ENCODE measurements around the gene PCBP3. TPM values are rescaled to one million over a fixed set of nuclear protein-coding genes. Genes with fewer than 3 reads are reported as not detected.

PCBP3 gene
- total RNA-seq, 4 donors from 2014 or later = 0.47 to 5.3 (median 1.0) TPM; not detected in 1

DNA sequence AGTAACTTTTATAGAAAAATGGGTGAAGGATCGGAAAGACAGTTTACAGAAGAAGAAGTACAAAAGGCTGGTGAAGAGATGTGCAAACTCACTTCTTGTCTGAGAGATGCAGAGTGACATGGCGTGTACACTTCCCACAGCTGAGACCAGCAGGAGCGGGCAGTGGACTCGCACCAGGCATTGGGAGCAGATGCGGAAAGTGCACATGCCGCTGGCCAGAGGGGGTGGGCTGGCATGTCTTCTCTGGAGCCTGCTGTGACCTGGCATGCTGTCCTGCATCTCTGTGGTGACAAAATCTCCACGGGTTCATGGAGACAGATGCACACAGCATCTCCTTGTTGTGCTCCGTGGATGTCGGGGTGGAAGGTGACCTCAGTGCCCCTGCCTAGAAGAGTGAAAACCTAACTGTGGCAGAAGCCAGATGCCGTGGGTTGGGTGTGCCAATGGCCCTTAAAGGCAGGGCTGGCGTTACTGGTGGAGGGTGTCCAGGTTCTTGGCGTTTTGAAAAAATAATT, 209.4 kb downstream of the PCBP3 start:
- no peaks in the 10 kb centered on the region for H3K4me1 ChIP-seq
- 73 to 84% methylated on average over 9 to 12 of the region's 12 CpGs for WGBS, 2 donors
- TF ChIP-seq, protein P1, sequence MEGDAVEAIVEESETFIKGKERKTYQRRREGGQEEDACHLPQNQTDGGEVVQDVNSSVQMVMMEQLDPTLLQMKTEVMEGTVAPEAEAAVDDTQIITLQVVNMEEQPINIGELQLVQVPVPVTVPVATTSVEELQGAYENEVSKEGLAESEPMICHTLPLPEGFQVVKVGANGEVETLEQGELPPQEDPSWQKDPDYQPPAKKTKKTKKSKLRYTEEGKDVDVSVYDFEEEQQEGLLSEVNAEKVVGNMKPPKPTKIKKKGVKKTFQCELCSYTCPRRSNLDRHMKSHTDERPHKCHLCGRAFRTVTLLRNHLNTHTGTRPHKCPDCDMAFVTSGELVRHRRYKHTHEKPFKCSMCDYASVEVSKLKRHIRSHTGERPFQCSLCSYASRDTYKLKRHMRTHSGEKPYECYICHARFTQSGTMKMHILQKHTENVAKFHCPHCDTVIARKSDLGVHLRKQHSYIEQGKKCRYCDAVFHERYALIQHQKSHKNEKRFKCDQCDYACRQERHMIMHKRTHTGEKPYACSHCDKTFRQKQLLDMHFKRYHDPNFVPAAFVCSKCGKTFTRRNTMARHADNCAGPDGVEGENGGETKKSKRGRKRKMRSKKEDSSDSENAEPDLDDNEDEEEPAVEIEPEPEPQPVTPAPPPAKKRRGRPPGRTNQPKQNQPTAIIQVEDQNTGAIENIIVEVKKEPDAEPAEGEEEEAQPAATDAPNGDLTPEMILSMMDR (IDR thresholded peaks at IDR 0.05) = no peak
- no peak for TF ChIP-seq POLR2A (IDR thresholded peaks at IDR 0.05)
- H3K27ac ChIP-seq = no peak overlapping the region
- no peaks in the 10 kb centered on the region for H3K36me3 ChIP-seq
- no peaks in the 10 kb centered on the region for H3K9me3 ChIP-seq
- no peak overlapping the region for H3K4me3 ChIP-seq
- H3K27me3 ChIP-seq = peaks cover 0 to 29% (median 0%) of the 10 kb centered on the region in 4 donors
- DNase-seq = no peak
- intact Hi-C loops (cut with DNase I) = no loop called here

DNA sequence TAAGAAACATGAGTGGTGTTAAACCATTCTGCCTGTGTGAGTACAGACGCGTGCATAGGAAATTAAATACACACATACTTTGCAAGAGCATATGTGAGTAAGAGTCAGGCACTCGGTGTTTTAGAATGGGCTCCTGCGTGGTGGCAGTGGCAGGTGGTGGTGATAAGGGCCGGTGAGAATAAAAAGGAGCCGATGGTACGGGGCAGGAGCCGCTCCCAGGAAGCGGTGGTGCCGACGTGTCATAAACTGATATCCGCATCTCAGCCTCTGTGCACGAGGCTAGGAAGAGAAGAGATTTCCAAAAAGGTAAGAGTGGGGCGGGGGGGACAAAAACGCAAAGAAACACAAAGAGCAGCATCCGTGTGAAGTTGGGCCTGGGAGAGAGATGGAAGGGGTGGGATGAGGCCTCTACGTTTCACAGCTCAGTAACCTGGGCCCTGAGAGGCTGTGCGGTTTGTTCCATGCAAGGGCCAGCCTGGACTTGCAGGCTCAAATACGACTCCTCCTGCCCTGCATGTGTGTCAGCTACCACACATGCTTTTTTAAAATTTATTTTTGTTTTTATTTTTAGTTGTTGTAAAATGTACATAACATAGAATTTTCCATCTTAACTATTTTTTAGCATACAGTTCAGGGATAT, 210.3 kb downstream of the PCBP3 start:
- Histone ChIP-seq H3K36me3 (no peaks in the 10 kb centered on the region), H3K27ac (no peak overlapping the region), H3K4me1 (no peaks in the 10 kb centered on the region), H3K27me3 (peaks cover 0 to 25% (median 0%) of the 10 kb centered on the region in 4 donors), H3K9me3 (no peaks in the 10 kb centered on the region), H3K4me3 (no peak overlapping the region)
- intact Hi-C loops (cut with DNase I) = no loop called here
- DNase-seq = no peak
- no peak for TF ChIP-seq POLR2A (IDR thresholded peaks at IDR 0.05)
- TF ChIP-seq, protein P1 (IDR thresholded peaks at IDR 0.05) = no peak
- 60 to 77% methylated on average over 19 of the region's 19 CpGs for WGBS, 2 donors

DNA sequence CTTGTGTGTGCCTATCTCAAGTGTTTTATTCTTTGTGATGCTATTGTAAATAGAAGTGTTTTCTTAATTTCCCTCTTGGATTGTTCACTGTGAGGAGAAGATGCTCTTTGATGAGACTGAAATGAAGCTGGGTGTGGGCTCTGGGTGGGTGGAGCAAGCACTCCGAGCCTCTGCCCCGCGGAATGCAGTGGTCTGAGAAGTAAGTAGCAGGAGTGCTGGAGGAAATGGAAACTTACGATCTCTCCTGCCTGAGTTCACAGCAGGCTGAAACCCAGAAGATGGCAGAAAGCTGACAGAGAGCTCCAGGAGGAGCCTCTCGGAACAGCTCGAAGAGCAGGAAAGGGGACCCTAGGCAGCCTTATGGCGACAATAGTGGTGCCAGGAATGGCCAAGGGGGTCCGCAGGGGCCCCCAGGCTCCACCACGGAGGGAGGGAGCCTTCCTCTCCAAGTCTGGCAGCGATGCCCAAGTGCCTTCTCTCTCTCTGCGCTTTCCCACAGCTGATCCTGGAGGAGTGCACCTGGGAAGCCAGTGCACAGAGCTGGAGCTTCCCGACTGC, 211.2 kb downstream of the PCBP3 start:
- WGBS, 2 donors = 40 to 49% methylated on average over 7 to 10 of the region's 12 CpGs
- DNase-seq = no peak
- intact Hi-C loops (cut with DNase I) = no loop called here

DNA sequence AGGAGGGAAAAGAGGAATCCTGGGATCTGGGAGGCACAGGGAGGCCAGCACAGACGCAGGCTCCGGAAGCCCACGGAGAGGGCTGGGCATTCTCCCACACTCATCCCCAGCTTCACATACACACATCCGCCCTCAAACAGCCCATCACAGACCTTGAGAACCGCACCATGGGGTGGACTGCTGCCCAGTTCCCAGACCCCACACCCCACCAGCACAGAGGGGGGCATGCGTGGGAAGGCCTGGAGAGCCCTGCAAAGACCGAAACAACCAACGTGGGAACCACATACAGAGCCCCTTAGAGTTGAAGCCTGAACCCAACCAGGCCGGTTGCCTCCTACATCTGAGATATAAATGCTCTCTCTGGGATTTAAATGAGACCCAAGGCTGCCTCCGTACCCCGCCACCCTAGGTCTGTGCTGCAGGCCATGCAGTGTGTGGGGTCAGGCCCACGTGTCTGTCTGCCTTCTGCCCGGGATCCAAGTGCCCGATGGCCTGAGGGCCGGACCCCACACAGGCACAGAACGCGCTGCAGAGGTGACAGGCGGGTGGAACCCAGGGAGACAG, 211.8 kb downstream of the PCBP3 start:
- no peak for TF ChIP-seq POLR2A (IDR thresholded peaks at IDR 0.05)
- TF ChIP-seq, protein P1 (IDR thresholded peaks at IDR 0.05) = no peak
- Histone ChIP-seq H3K36me3 (no peaks in the 10 kb centered on the region), H3K9me3 (no peaks in the 10 kb centered on the region), H3K27me3 (peaks cover 0 to 13% (median 0%) of the 10 kb centered on the region in 4 donors), H3K4me1 (no peaks in the 10 kb centered on the region), H3K27ac (no peak overlapping the region), H3K4me3 (no peak overlapping the region)
- DNase-seq = no peak
- intact Hi-C loops (cut with DNase I) = no loop called here
- 89 to 96% methylated on average over 4 to 7 of the region's 18 CpGs for WGBS, 2 donors

More for the DNA sequence above, 211.2 kb downstream of the PCBP3 start:
- Histone ChIP-seq H3K4me3 (no peak overlapping the region), H3K4me1 (no peaks in the 10 kb centered on the region), H3K36me3 (no peaks in the 10 kb centered on the region), H3K9me3 (no peaks in the 10 kb centered on the region), H3K27ac (no peak overlapping the region), H3K27me3 (peaks cover 0 to 18% (median 0%) of the 10 kb centered on the region in 4 donors)
- TF ChIP-seq, protein P1 (IDR thresholded peaks at IDR 0.05) = no peak
- no peak for TF ChIP-seq POLR2A (IDR thresholded peaks at IDR 0.05)

DNA sequence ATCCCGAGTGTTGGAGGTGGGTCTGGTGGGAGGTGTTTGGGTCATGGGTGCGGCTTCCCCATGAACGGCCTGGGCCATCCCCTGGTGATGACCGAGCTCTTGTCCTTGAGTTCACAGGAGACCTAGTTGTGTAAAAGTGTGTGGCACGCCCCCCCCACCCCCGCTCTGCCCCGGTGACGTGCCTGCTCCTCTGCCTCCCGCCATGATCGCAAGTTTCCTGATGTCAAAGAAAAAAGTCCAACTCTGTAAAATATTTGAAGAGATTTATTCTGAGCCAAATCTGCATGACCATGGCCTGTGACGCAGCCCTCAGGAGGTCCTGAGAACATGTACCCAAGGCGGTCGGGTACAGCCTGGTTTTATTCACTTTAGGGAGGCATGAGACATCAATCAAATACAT, 212.9 kb downstream of the PCBP3 start:
- Histone ChIP-seq H3K4me3 (no peak overlapping the region), H3K4me1 (no peaks in the 10 kb centered on the region), H3K27ac (no peak overlapping the region), H3K9me3 (no peaks in the 10 kb centered on the region), H3K27me3 (peaks cover 0 to 8% (median 0%) of the 10 kb centered on the region in 4 donors), H3K36me3 (no peaks in the 10 kb centered on the region)
- intact Hi-C loops (cut with DNase I) = no loop called here
- 90% methylated on average over 7 to 8 of the region's 13 CpGs for WGBS, 2 donors
- no peak for TF ChIP-seq POLR2A (IDR thresholded peaks at IDR 0.05)
- TF ChIP-seq, protein P1 (IDR thresholded peaks at IDR 0.05) = no peak
- DNase-seq = no peak
